Thyroid gland (tissue), 4 donors: ENCODE data around the gene BCR.

Experiments
- CTCF ChIP-seq, 6 experiments: fragments of 200-600 bp in 3 of 6; fragments of 450-650 bp in 3 of 6; sonication (generic) in 3 of 6; IDR thresholded peaks; one replicate each; pipeline ENCODE4 v1.5.1; 2016 to 2019; ENCODE audit warnings: antibody characterized with exemption in 6 of 6, mild to moderate bottlenecking in 2 of 6, inconsistent platforms in 1 of 6, moderate library complexity in 1 of 6
- POLR2A ChIP-seq, 2 donors: fragments of 450-650 bp; IDR thresholded peaks; one replicate each; pipeline ENCODE4 v1.6.1; 2017; ENCODE audit warnings: antibody characterized with exemption in 2 of 2, mild to moderate bottlenecking in 2 of 2, moderate library complexity in 1 of 2

- TF ChIP-seq CTCF (IDR thresholded peaks at IDR 0.05) = no peak
- no peak for TF ChIP-seq POLR2A (IDR thresholded peaks at IDR 0.05)
These were observed 69.9 kb downstream of the BCR start for GRCh38 chr22:23250056-23250784.
